ENCODE results near the gene SMDT1.

- TF ChIP-seq CTCF (conservative IDR thresholded peaks at IDR 0.05; ENCODE audit: low read depth in 2 of 2) (no peak), EZH2 (IDR thresholded peaks at IDR 0.05; ENCODE audit: low read depth, unreplicated experiment) (no peak), POLR2AphosphoS5 (IDR thresholded peaks at IDR 0.05; ENCODE audit: low read depth) (no peak)
Measured at GRCh38 chr22:42050641-42051180, 28.8 kb upstream of the SMDT1 start.

All from GM23338 (cell line).